Activated CD4-positive, alpha-beta T cell treated with anti-CD3 and anti-CD28 coated beads, Interleukin-2, amount 50 U/mL, for 4 hours (primary cell): Measurements from ENCODE around the gene MACROD2.

Experiments
- DNase-seq, 2 experiments: peaks; one replicate each; pipeline ENCODE4 v3.0.0-alpha.2; 2020

The MACROD2 gene

DNA sequence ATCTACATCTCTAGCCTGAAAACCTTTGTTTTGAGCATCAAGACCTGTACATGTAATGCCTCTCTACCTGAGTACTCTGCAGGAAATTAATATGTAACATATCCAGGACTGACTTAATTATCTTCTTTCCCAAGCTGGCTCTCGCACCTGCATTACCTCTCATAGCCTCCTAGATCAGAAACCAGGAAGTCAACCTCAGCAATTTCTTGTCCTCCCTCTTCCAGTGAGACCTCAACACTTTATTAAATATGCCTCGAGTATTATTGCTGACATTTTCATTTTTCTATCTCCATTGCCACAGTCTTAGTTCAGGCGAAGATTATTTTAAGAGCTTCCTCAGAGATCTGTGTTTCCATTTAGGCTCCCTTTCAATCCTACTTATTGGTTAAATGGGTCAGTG lies 69.0 kb downstream of the MACROD2 start:
- DNase-seq, result no peak

DNA sequence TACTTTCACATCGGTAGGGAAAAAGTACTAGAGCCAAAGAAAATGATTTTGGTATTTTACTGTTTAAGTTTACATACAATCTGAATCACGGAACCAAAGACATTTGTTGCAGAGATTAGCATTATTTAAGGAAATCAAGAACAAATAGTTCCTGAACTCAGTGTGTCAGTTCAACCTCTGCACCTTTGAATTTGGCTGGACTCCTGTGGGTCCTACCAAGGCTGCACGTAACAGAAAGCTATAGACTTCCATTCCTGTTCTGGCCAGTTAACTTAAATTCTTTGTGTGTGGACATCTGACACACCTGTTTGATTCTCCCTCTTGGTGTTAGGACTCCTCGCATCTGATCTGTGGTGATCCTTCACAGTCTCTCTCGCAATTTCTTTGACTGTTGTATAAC lies 69.6 kb downstream of the MACROD2 start:
- DNase-seq, result no peak

DNA sequence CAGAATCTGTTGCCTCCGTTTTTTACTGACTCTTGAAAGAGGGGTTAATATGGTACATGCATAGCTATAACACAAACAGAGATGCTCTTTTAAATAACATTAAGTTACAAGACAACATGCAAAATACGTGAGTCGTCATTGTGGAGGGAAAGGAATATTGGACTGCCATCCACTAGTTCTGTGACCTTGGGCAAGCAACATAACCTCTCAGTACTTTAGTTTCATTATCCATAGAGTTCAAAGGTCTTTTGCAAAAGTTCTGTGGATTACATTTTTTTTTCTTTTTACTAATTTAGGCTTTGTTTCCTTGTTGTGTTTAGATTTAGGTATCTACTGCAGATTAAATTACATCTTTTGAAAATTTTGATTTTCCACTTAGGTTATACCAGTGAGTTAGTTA lies 70.5 kb downstream of the MACROD2 start:
- no peak for DNase-seq

DNA sequence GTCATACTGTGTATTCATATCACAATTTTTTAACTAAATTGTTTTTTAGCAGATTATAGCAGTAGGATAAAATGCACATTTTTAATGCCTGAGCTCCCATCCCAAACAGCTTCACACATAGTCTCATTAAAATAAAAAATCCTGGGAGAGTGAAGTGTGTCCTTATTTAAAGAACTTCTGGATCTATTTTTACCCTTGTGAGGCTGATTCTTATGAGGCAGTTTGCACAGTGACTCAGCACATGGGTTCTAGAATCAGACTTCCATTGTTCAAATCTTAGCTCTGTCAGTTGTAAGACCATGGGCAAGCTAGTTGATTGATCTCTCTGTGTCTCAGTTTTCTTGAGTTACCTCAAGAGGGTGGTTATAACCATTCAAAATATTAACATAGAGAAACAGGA lies 72.3 kb downstream of the MACROD2 start:
- DNase-seq, result no peak

DNA sequence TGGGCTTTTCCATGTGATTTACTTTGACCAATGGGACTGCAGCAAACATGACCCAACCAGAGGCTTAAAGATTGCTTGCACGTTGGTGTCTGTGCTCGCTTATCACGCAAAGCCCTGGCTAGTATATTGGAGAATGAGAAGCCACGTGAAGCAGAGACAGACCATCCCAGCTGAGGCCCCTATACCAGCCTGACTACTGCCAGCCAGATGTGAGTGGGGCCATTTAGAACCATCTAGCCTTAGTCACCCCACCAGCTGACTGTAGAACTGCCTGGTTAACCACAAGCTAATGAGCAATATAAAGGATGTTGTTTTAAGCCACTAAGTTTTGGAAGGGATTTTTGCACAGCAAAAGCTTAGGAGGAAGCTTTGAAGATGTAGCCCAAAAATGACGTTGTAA lies 74.5 kb downstream of the MACROD2 start:
- DNase-seq, result no peak

DNA sequence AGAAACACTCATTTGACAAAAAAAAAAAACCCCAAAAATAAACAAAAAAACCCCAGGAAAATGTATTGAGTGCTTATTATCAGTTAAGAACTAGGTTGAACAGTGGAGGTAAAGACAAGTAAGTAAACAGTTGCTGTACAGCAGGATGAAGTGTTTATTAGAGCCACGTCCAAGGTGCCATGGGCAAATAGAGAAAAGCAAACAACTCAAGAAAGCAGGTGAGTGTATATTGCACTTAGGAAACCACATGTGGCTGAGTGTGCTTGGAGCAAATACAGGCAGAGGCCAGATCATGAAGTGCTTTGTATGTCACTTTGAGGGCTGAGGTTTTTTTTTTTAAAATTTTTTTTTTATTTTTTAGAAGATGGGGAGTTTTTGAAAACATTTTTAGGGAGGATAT lies 98.3 kb downstream of the MACROD2 start:
- DNase-seq, result no peak

DNA sequence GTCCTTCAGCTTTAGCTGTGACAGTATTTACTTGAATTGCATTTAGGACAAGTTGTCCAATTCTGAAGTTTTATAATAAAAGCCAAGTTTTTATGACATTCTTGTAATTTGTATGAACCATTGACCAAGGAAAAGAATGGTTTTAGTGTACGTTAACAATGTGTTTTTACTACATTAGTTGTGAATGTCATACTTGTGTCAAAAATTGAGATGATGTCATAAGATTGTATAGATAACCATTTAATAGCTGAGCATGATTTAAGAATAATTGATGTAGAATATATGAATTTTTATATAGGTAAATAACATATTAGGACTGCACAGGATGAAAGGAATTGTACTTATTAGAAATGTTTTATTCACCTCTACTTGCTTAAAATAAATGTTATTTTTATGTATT lies 102.9 kb downstream of the MACROD2 start:
- DNase-seq, result no peak

DNA sequence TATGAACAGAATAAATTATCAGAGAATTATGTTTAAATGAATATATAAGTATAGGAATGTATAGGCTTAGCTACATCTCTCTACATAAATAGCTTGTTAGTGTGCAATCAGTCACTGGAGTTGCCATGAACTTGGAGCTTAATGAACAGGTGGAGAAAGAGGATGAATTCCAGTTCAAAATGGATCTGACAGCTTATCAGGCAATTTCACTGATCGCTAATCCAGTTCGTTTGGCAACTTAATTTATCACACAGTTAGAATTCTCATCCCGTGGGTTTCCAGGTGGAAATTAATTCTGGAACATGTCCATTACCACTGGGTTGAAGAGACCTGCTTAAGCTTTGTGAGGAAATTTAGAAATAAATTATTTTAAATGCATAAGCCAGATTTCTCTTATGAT lies 118.1 kb downstream of the MACROD2 start:
- DNase-seq, result no peak

DNA sequence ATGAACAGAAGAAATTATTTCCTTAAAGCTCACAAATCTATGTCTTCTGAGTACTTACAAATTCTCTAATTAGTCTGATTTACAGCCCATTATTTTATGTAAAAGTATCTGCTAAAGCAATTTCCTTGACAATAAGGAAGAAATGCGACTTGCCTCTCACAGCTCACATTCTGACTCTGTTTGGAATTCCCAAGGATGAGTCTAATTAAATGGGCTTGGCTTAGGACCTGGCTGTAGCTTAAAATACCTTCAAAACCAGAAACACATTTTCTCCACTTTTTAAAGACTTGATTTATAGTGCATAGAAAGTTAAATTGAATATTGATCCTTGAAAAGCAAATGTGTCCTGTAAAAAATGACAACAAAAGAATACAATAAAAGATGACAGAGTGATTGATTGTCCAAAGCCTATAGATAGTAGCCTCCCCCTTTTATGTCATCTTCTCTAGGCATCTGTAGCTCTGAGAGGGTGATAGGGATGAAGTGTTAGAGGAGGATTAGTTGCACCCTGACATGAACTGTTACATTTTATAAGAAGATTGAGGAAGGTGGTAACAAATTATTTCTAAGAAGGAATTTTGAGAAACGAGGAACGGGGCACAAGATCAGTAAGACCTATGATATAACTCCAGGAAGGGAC lies 118.9 kb downstream of the MACROD2 start:
- DNase-seq, result no peak

DNA sequence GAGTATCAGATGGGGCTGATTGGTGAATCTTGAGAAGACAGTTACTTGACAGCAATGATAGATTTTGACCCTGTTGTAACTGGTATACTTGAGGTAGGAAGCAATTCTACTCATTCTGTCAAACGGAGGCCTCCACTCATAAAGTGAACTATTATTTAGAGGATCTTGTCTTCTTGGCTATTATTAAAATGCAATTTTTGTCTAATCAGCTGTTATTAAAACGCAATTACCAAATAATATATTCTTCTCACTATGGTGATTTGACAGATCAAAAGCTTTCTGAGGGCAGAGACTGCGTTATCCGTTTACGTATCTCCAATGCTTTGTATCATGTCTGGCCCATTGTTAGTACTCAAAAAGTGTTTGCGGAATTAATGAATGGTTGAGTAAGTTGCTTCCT lies 120.7 kb downstream of the MACROD2 start:
- DNase-seq, result no peak

DNA sequence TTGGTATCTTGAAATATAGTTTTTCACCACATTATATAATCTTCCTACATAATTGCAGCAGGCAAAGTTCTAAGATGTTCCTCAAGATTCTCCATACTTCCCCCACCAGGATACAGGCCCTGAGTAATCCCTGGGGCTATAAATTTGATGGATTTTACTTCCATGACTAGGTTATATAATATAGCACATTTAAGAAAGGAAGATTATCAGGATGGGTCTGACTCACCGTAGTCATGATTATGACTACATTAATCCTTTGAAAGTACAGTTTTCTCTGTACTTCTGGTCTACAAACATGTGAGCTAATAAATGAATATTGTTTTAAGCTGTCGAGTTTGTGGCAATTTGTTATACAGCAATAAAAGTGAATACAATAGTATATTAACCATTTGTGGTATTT lies 122.5 kb downstream of the MACROD2 start:
- no peak for DNase-seq

DNA sequence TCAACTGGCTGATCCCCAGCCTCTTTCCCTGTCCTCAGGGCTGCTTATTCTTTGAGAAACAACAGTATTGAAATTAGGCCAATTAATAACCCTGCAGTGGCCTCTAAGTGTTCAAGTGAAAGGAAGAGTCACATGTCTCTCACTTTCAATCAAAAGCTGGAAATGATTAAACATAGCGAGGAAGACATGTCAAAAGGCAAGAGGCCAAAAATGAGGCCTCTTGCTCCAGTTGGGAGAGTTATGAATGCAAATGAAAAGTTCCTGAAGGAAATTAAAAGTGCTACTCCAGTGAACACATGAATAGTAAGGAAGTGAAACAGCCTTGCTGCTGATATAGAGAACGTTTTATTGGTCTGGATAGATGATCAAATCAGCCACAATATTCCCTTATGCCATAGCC lies 131.5 kb downstream of the MACROD2 start:
- DNase-seq, result no peak

DNA sequence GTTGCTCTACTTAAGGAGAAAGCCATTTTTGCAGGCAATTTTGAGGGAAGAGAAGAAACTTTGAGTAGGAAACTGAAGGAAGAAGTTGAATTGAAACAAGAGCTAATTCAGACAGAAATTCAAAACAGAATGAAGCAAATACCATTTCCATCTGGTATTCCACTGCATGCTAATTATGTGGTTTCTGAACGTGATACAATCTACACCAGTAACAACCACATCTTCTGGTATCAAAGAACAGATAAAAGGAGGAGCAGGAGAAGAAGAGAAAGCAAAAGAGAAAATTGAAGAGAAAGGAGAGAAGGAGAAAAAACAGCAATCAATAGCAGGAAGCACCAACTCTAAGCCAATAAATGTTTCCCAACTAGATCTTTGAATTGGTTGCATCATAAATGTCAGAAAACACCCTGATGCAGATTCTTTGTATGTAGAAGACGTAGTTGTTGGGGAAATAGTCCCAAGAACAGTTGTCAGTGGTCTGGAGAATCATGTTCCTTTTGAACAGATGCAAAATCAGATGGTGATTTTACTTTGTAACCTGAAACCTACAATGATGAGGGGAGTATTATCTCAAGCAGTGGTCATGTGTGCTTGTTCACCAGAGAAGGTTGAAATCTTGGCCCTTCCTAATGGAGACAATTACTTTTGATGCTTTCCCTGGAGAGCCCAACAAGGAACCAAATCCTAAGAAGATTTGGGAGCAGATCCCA lies 132.4 kb downstream of the MACROD2 start:
- no peak for DNase-seq

DNA sequence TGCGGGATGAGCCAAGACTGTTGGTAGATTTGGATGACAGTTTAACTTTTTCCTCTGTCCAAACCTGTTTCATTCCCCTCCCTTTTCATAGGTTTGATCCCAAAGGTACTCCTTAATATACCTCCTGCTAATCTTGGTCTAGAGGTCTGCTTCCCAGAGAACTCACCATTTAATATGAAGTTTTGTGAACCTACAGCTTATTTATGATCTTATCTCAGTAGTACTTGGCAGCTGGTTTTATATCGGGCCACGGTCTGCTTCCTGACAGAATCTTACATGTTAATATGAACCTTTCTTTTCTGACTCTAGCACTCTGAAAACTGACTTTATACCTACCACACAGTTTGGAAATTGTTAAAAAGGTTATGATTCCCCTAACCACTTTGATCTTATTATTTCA lies 138.7 kb downstream of the MACROD2 start:
- DNase-seq, result no peak

DNA sequence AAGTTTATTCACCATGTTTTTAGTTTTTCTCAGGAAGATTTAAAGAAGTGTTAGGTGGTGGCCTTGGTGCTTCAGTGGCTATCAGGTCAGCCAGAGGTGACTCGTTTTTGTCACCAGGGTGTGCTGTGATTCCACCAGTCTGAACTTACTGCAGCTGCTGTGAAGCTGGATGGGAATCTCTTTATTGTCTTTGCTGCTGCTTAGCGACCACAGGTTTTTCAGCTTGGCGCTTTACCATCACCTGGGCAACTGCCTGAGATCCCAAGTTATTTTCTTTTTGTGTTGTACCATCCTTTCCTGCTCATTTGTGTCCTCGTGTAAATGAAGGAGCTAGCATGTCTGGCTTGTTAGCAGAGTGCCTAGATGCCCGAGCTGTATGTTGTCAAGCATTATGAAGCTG lies 146.9 kb downstream of the MACROD2 start:
- no peak for DNase-seq

DNA sequence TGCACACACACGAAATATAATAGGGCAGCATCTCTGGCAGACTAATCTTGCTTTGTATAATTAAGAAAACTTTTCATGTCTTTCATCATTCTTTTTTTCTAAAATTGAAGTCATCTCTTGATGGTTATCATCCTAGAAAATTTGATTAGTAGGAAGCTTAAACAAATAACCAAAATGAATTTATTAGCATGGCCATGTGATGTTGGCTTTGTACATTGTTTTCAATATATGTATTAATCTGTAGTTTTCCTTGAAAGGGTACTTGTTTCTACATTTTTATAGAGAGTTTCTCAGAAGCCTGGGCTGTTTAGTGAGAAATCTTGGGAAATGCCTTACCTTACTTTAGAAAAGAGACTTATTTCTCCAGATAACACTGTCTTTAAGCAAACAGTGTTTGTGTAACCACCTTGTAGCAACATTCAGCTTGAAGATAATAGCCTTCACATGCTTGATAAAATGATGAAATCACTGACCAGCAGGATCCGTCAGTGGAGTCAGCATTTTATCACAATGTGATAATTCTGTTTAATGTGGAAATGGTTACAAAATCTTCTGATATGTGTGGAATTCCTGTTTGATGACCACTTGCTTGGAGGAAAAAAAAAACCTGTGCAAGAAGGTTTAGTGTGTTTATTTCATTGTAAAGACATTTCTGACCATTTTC lies 147.8 kb downstream of the MACROD2 start:
- no peak for DNase-seq

DNA sequence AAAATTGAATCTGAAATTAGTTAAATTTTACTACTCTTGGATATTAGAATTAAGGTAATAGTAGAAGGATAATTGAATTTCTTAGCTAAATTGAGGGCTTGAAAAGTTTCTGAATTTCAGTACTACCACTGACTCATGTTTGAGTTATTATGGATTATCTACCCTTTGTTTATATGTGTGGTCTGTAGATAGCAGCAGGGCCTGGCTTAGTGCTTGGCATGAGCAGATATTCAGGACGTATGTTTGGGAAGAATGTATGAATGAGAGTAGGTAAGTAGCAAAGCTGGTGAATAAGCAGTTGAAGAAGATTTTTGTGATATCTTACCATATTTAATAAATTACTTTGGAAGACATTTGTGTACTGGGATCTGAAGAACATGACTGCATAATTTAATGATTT lies 152.7 kb downstream of the MACROD2 start:
- no peak for DNase-seq

DNA sequence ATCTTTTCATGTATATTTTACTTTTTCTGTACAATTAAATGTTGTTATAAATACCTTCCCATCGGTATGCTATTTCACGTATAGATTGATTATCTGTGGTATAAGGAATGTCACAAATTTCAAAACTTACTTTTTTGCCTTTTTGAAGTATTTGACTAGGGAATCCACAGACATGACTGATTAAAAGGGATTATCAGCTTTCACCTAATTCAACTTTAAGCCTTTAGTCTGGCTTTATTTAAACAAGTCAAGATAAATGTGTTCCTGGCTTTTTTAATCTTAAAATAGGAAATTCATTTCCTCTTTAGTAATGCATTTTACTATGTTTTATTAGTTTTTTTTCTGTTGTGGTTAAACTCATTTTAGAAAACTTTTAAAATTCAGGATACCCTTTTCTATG lies 160.0 kb downstream of the MACROD2 start:
- no peak for DNase-seq

DNA sequence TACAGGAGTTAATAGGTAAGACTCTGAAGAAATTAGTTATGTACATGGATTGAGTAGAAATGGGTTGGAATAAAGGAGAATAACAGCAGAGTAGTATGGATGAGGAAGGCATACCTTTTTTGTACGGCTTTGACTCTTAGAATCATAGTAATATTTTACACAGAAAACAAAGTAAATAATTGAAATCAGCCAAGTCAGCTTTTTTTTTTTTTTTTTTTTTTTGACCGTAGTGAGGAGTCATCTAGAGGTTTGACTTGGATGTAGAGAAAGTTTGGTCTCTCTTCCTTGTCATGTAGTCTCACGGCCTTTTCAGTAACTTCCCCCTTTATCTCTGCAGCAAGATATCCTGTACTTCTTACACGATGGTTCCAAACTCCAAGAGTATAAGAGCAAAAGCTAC lies 183.2 kb downstream of the MACROD2 start:
- no peak for DNase-seq

DNA sequence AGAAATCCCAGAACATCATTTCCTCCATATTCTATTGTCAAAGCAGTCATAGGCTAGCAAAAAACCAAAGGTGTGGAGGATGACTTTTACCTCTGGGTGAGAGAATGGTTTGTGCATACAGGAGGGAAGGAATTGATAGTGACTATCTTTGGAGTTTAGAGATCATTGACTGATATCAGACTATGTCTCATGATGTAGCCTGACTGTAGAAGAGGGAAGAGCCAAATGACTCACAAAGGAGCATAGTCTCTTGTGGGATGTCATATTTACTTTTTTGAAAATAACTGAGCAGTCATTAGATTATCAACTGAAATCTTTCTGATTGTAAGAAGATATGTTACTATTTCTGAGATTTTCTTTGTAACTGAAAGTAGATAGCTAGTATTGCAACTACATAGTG lies 183.6 kb downstream of the MACROD2 start:
- no peak for DNase-seq

DNA sequence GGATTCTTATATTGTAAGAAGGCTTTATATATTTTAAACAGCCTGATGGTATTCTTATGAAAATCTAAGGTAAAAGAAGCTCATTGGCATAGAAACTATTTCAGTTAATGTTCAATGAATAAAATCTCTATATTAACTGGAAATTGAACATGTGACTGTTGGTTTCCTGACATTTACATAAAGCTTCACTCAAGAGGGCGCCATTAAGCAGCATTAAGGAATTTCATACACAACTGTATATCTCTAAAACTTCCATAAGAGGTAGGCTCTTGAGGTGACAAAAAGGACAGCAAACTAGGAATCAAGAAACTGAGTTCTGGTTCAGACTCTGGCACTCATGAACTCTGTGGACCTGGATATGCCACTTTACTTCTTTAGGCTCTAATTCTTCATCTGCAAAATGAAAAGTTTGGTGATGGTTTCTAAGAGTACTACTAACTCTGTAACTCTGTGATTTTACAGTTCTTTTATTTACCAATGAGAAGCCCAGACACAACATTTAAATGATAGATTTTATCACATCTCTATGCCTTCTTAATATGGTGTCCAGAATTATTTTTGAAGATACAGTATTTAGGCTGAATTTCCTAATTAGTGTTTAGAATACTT lies 194.6 kb downstream of the MACROD2 start:
- no peak for DNase-seq

DNA sequence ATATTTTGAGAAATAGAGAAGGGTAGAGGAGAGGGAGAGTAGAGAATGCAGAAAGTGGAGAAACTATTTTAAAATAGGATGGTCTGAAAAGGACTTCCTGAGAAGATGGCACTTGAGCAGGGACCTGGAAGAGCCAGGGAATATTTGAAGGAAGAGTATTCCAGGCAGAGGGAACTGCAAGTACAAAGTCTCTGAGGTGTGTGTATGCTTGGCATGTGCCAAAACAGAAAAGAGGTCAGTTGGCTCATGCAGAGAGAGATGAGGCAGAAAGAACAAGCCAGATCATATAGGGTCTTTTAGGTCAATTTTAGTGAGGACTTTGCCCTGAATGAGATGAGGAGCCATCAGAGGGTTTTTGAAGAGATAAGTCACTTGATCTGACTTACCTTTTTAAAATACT lies 196.2 kb downstream of the MACROD2 start:
- DNase-seq, result no peak

DNA sequence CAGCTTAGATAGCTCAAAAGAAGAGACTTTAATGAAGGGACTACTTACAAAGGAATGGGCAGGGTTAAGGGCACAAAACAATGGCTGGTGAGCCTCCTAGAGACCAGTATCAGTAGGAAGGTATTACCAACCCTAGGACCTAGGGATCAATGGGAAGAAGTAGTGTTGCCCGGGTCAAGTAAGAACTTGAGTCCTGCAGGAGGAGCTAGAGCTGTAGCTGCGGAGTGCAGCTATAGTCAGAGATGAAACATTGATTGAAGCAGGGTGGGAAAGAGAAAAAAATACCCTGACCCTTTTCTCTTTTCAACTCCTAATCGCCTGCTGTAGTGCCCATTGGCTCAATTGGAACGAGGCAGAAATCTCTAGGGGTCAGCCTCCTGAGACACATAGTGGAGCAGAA lies 198.1 kb downstream of the MACROD2 start:
- DNase-seq, result no peak

DNA sequence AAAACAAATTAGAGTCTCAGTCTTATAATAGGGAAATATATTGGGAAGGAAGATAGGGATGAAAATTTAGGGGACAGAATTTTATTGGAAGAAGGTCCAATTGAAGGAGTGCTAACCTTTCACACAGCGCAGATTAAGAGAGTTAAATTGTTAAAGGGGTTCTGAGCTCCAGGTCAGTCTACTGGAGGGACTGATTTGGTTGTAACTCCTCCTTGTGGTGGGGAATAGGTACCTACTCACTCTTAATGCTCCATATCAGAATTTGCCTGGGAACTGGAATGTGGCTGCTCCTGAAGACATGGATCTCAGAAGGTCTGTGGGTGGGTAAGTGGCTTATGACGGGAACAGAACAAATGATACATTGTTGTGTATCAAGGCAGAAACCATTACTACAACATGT lies 198.6 kb downstream of the MACROD2 start:
- no peak for DNase-seq
